NCI-H2081 treated with DMSO at 0.1 percent for 48 hours (cell line): ENCODE results near the gene BNC2.

ENCODE experiments used
- DNase-seq: peaks from one replicate; lab custom pipeline; 2025; lab: John Stamatoyannopoulos, UW

BNC2 gene

DNA sequence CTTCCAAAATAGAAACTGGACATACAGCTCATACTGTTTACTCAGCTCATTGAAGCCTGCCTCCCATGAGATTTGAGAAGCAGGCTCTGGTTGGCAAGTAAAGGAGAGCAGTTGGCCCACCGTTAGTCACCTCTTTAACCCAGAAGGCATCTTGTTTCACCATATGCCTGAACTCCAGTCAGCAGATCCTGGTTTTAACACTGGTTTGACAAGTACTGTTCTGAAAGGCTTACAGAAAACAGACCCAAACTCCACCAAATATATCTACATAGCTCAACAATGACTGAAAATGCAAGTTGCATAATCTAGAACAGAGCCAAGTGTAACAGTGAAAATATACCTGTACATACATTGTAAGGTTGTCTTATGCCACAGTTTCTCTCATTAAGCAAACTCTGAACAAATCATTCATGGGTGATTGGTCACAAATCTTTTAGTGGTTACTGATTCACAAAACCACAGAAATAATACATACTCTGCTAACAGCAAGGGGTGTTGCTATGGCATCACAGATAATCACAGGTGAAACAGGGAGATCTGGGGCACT lies 198.8 kb downstream of the BNC2 start:
- no peak for DNase-seq

DNA sequence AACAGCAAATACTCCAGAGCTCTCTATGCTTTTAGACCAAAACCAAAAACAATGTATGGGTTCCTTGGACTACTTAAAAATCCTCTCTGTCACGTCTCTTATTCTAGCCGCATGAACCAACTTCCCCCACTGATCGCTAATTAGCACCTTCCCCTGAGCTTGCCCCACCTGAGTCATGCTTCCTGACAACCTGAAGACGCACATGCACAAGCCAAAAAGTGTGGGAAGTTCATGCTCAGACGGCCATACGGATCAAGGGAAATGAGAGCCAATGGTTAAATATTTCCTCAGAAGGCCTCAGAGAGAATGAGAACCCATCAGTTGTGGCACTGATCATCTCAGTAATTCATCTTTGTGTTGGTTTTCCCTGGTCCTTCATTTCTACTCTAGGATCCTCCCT lies 199.7 kb downstream of the BNC2 start:
- DNase-seq, result no peak

DNA sequence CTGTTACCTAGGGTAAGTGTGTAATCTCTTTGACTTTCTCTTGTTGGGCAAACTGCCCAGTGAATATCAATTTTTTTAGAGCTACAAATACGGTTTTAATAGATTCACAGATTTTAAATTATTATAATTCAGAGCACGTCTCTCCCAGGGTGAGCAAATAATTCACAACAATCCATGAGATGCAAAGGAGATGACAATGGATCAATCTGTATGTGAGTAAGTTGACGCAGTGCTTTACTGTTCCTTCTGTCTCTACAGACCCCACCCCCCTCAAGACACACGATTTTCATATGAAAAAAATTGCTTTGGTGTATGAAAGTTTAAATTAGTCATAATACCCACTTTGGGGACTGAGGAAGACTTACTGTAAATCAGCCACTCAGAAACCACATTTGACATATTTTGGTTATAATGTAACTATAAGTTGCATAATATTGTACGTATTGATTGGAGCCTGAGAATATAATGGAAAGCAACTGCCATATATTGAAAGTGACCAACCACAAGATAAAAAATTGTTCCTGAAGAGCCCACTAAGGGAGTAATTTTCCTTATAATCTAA lies 201.7 kb downstream of the BNC2 start:
- no peak for DNase-seq

DNA sequence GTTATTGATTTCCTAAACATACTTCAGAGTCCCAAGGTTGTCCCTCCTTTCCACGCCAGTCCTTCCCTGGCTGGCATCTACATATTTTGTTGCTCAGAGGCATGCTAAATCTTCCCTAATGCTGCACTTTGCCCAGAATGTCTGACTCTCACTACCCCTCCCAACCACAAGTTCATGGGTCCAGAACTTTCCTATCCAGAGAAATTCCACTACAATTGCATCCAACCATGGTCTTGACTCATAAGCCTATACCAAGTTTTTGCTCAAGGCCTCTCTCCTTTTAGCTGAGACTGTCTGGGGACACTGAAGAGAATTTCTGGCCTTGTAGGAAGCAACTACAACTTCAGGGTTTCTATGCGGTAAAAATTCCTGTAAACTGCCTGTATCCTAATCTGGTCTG lies 206.3 kb downstream of the BNC2 start:
- DNase-seq, result no peak

DNA sequence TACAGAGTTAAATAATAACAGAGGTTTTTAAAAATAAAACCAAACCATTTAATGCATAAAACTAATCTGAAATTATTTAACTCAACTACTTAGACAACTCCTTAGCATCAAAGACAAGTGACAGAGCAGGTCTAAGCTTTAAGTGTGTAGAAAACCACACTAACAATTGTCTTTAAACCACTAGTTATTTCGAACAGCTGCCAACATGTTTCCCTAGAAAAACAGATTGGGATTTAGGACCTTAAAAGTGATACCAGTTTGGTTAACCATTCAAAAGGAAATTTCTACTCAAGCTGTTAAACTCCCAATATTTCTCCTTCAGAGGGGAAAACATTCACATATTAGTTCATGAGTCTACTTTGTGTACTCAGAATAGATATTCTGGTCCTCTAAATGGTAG lies 208.7 kb downstream of the BNC2 start:
- no peak for DNase-seq

DNA sequence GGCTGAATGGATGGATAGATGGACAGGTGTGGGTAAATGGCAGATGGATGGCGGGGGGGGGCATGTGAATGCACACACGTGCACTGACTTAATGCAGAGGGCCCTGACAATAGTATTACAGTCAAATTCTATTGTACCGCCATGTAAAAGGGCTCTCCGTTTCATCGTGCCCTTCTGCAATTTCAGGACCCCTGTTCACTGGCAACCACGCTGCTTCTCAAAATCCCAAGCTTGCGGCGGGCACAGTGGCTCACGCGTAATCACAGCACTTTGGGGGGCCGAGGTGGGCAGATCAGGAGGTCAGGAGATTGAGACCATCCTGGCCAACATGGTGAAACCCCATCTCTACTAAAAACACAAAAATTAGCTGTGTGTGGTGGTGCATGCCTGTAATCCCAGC lies 211.4 kb downstream of the BNC2 start:
- DNase-seq, result no peak

DNA sequence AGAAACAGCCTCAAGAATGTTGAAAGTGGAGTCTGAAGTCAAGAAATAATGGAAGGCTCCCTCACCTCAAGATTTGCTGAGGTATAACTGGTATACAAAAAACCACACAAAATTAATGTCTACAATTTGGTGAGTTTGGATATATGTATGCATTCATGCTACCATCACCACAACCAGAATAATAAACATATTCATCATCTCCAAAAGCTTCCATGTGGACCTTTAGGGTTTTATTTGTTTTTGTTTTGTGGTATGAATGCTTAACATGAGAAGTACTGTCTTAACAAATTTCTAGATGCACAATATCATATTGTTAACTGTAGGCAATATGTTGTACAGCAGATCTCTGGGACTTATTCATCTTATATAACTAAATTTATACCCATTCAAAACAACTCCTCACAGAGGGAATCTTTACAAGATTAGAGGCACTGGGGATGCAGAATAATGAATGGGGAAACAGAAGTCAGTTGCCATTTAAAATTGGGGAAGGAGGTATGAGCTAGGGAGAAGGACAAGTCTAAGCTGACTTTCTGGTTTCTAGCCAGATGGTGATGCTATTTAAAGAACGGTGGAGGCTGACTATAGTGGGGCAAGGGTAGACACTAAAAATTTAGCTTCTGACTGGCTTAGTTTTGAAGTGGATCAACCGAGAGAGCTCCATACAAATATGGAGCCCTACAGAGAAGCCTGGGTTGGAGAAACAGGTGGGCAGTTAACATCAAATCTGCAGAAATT lies 213.9 kb downstream of the BNC2 start:
- DNase-seq, result no peak

DNA sequence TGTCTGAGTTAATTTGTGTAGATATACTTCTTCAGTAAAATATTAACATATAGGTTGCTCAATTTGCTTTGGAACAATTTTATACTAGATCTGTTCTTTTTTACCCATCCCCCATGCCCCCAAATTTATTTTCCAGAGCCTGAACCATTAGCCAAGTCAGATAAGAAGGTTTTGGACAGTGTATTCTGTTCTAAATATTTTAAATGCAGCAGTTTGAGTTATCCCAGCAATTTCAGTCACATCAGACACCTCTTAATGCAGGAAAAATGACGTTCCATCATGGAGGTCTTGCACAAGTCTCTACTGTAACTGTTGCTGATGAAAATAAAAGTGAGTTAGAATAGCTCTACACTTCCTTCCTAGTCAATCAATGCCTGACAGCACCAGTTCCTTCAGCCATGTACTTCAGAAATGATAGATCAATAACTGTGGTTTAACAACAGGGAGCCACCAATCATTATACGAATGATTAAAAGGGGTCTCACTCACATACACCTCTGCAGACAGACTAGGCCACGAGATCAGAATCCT lies 215.8 kb downstream of the BNC2 start:
- no peak for DNase-seq

DNA sequence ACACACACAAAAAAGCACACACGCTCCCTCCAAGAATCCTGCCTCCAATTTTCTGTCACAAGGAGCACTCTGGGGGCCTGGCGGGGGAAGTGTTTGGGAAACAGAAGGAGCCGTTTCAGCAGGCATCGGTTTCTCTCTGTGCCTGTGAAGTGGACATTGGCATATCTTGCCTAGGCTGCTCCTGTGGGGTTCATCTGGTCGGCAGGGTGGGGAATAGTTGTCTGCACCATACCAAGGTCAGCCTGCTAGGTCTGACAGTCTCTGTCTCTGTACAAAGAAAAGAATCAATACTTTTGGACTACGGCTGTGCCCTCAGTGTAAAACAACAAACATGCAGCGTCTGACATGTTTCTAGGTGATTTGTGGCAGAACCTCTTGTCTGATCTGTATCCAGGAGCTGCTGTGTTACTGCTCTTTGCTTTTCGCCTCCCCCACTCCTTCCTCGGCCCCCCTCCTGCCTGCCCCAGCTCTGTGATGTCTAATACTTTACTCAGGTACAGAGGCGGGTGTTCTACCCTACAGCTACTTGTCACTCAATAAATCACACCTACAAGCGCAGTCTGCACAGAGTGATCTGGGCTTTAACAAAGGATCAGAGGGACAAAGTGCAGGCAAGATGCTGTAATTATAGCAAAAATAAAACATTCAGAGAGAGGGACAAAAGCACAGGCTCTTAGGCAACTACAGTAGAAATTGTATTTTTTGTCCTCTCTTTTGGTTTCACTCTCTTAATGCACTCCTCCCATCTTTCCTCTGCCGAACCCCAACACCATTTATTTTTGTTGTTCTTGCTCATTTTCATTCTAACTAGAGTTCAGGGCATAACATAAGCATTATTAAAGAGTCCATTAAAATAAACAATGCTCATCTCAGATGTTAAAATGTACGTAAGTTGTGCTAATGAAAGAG lies 216.7 kb downstream of the BNC2 start:
- no peak for DNase-seq

DNA sequence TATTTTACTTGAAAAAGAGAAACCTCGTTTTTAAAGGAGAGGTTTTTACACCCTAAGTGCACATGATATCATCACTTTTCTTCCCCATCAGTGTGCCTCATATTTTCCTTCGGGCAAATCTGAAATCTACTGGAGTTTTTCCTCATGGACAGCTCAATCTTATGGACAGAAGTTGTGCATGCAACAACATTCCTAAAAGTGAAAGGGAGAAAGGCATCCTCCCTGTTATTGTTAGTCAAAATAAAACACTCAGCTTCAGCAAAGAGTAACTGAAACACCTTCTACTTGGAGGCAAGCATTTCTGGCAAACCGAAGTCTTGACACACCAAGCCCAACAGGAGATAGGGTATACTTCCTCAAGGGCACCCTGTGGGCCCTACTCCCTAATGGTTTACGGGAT lies 217.9 kb downstream of the BNC2 start:
- DNase-seq, result no peak

DNA sequence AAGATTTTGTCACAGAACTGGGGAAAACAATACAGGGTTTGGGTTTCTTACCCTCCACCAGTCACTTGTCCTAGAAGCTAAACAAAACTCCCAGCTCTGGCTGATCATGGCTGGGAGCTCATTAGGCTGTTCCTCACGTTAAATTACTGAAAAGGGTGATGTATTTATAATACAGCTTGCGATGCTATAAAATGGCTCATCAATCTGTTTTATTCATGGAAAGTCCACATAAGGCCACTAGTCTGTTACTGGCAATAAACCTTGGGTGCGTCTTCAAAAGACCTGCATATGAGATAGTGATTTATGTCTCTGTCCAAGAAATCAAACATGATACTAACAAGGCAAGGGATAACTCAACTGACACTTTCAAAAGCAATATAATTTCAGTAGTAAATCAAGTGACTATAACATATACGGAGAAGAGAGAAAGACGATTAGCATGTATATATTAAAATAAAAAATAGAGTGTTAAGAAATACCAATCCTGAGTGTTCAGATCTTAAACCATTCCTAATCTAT lies 219.0 kb downstream of the BNC2 start:
- DNase-seq, result no peak

DNA sequence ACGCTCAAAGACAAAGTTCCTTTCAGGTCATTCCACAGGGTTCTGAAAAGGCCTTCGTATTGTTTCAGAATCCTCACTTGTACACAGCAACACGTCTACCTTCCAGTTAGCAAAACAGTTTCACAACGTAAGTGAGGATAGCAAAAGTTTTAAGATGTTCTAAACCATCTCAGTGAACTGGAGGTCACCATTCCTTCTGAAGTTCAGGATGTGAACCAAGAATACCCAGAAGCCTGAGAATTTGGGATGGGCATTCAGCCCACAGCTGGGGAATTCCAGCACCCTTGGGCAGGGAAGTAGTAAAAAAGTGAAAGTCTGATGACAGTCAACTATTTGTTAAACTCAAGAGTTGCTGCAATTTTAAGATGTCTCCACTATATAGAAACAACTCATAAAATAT lies 224.5 kb downstream of the BNC2 start:
- DNase-seq, result no peak

DNA sequence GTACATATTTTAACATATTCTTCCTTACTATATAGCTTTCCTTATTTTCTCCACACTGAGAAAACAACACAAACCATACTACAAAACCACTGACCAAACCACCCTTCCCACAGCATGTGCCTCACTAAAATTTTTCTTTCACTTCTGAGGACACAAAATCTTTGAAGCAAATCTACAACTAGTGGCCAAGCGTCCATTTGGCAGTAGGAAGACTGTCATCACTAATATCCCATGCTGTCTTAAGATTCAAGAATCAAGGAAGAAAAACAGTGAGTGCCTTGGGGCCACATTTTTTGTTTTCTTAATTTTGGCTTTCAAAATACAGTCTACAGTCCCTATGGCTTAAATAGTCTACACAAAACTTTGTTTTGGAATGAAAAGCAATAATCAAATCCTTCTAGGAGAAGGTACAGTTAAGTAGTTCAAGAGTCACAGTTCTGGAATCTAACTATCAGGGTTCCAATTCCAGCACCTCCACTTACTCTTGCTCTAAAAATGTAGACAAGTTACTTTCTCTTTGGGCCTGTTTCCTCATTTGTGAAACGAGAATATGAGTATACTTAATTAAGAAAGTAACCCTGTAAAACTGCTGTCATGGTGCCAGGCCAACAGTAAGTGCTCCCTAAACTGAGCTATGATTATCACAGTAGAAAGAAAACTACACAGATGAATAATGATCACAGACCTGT lies 227.9 kb downstream of the BNC2 start:
- DNase-seq, result no peak

DNA sequence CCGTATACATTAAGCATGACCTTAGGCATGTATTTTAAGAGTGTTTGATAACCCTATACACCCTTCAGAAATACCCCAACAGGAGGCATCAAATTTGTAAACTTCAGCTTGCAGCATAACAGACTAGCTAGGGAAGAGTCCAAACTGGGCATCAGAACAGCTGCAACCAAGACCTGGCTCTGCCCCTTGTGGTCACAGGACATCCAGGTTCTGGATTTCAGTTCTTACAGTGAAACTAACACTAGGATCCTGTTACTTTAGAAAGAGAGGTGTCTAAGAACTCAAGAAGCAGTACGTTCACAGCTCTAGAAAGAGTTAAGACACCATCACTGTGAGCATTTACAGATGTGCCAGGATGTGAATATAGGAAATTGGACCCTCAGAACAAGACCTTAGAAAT lies 229.8 kb downstream of the BNC2 start:
- DNase-seq, result no peak

DNA sequence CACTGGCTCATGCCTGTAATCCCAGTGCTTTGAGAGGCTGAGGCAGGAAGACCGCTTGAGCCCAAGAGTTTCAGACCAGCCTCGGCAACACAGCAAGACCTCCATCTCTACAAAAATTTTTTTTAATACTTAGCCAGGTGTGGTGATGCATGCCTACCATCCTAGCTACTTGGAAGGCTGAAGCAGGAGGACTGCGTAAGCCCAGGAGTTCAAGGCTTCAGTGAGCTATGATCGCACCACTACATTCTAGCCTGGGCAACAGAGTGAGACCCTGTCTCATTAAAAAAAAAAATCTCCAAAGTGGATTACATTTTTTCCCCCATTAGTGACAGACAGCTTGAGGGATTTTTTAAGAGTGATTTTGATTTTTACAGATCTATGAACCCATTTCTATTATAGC lies 230.8 kb downstream of the BNC2 start:
- DNase-seq, result no peak

DNA sequence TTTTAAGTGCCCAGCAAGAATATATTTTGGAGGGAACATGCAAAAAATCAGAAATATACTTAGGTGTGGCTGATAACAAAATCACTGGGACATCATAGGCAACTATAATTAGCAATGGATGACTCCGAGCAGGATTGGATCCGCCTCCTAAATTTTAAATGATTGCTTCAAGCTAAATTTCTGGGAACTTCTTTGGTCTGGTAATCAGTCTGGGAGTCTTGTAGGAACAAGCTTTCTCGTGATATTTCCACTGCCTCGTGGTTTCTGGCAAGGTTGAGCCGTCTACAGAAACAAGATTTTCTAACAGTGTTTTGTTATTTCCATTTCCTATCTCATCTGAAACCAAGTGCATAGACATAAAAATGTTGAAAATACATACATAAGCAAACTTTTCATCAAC lies 232.6 kb downstream of the BNC2 start:
- no peak for DNase-seq

DNA sequence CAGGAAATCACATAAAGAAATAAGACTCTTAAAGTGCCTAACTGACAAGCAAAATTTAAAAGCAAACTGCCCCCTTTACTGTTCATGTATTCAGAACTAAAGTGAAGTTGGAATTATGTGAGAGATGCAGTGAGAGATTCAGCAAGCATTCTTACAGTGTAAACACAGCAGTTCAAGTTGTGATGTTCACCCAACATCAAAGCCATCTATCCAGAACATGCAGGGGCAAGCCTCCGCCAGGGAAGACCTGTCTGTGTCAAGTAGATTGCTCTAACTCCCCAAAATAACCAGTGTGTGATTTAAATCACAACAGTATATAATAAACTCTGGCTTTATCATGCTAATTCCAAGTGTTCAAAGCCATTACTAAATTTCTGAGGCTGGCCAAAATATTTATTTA lies 233.3 kb downstream of the BNC2 start:
- DNase-seq, result no peak

DNA sequence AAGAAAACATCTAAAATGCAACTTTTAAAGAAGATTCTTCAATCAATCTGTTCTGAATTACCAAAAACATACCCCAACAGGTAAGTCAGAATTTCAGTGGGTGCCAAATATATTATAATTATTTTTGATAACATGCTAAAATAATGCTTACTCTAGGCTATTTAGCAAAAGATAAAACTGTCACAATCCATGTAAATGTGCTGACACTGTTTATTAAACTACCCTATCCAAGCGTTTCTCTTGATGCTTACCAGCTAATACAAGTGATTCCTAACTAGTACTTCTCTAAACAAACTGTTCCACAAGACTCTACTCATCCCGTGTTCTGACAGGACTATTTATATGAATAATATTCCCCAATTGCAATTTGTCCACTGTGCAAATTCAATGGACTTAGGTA lies 236.7 kb downstream of the BNC2 start:
- no peak for DNase-seq

DNA sequence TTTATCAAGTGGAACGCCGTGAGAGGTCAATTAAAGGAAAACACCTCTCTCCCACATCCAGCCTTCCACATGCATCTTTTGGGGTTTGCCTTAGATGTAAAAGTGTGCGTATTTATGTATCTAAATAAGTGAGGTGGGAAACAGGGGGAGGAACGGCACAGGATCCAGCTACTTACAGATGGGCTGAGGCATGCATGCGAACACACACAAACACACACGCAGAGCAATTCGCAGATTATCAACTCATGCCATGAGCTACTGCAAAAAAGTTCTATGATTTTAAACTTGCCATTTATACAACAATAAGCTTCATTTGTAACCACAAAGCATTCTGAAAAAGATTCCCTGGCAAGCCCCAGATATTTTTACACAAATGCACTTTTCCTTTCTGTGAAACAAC lies 242.1 kb downstream of the BNC2 start:
- DNase-seq, result no peak

DNA sequence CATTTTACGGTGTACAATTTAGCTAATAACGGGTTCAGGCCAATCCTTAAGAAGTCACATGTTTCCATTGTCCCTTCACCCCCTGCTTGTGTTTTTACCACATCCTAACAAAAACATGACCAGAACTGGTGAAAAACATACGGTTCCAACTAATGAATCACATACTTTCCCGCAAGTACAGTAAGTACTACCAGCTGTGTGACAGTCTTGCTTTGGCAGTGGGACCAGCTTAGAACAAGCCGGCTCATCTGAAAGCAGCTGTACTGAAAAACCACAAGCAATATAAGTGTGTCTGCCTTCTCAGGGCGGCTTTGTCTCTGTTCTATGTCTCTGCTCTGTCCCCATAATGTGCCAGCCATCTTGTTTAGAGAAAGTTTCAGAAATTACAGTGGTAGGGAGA lies 242.5 kb downstream of the BNC2 start:
- no peak for DNase-seq

DNA sequence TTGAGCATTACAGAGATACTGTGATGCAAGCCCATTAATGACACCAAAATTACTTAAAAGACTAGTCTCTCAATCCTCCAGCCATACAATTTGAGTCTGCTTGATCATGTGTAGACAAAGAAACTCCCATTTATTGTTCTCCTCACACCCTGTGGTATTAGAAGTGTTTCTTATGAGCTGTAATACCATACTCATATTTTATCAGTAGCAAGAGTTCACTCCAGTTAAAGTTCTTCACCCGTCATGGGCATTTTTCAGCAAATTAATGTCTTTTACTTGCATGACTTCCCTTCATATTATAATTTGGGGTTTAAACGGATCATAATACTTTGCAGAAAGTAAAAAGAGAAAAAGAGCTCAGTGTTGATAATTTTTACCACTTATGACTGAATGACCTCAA lies 242.9 kb downstream of the BNC2 start:
- no peak for DNase-seq
